NB4 (cell line): ENCODE measurements around the gene KDM4B.

Experiments
- CTCF ChIP-seq: IDR thresholded peaks from one replicate; pipeline ENCODE4 v1.5.1; 2012; ENCODE audit warnings: low read depth, low read length
- TF ChIP-seq, protein P1 (sequence below): IDR thresholded peaks from 2 replicates; pipeline ENCODE4 v1.6.1; 2011; ENCODE audit warnings: low read depth, low read length

- TF ChIP-seq CTCF, result no peak
- TF ChIP-seq, protein P1, sequence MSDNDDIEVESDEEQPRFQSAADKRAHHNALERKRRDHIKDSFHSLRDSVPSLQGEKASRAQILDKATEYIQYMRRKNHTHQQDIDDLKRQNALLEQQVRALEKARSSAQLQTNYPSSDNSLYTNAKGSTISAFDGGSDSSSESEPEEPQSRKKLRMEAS, result no peak
Measured at GRCh38 chr19:4962085-4962619, 6.8 kb upstream of the KDM4B start.
